ENCODE measurements around the gene OR2V2. TPM values are rescaled to one million over a fixed set of nuclear protein-coding genes. Genes with fewer than 3 reads are reported as not detected.
"Not testable (repeated sequence)": the region's sequence is repeated elsewhere in the genome, so short reads cannot be mapped to it uniquely, and the experiment has no call there.

OR2V2 gene
- total RNA-seq, 4 donors from 2014 or later = not detected

GRCh38 chr5:181112476-181112875, 34.9 kb upstream of the OR2V2 start:
- TF ChIP-seq EP300 (IDR thresholded peaks at IDR 0.05) (no peak), POLR2AphosphoS5 (IDR thresholded peaks at IDR 0.05) (no peak), POLR2A (IDR thresholded peaks at IDR 0.05) (no peak), CTCF (IDR thresholded peaks at IDR 0.05) (no peak)
- no peak for DNase-seq (ENCODE audit: low spot score in 2 of 2)
- H3K4me3 ChIP-seq = no peak overlapping the region
- H3K4me1 ChIP-seq = peaks cover 11% of the 10 kb centered on the region
- 42% methylated on average over 5 of the region's 5 CpGs for WGBS
- H3K27me3 ChIP-seq = peaks cover 100% of the 10 kb centered on the region
- H3K9me3 ChIP-seq = no peaks in the 10 kb centered on the region
- H3K36me3 ChIP-seq = no peaks in the 10 kb centered on the region
- no peak overlapping the region for H3K27ac ChIP-seq

GRCh38 chr5:181113572-181113971, 33.8 kb upstream of the OR2V2 start:
- H3K27ac ChIP-seq; H3K36me3 ChIP-seq; H3K9me3 ChIP-seq; DNase-seq (ENCODE audit: low spot score in 2 of 2); H3K4me3 ChIP-seq: not testable (repeated sequence)
- Histone ChIP-seq H3K4me1 (peaks cover 11% of the 10 kb centered on the region), H3K27me3 (peaks cover 100% of the 10 kb centered on the region)
- 91% methylated on average over 12 of the region's 13 CpGs for WGBS

GRCh38 chr5:181114284-181114843, 33.0 kb upstream of the OR2V2 start:
- H3K27me3 ChIP-seq = peaks cover 100% of the 10 kb centered on the region
- no peaks in the 10 kb centered on the region for H3K36me3 ChIP-seq
- peaks cover 11% of the 10 kb centered on the region for H3K4me1 ChIP-seq
- no peaks in the 10 kb centered on the region for H3K9me3 ChIP-seq
- WGBS = 29% methylated on average over 15 of the region's 33 CpGs
- peak in 1 of 2 donors; percentile 65 for DNase-seq (ENCODE audit: low spot score in 2 of 2)
- TF ChIP-seq POLR2A (IDR thresholded peaks at IDR 0.05) = no peak
- TF ChIP-seq POLR2AphosphoS5 (IDR thresholded peaks at IDR 0.05) = no peak
- TF ChIP-seq EP300 (IDR thresholded peaks at IDR 0.05) = no peak
- TF ChIP-seq CTCF (IDR thresholded peaks at IDR 0.05) = no peak
- no peak overlapping the region for H3K4me3 ChIP-seq
- H3K27ac ChIP-seq = no peak overlapping the region

GRCh38 chr5:181114844-181115778, 32.3 kb upstream of the OR2V2 start:
- Histone ChIP-seq H3K9me3 (no peaks in the 10 kb centered on the region), H3K4me3 (peak overlapping the region; percentile 1), H3K36me3 (no peaks in the 10 kb centered on the region), H3K27me3 (peaks cover 98% of the 10 kb centered on the region), H3K4me1 (peaks cover 11% of the 10 kb centered on the region), H3K27ac (no peak overlapping the region)
- WGBS = 2% methylated on average over 45 of the region's 47 CpGs
- peak in 1 of 2 donors; percentile 64 for DNase-seq (ENCODE audit: low spot score in 2 of 2)
- no peak for TF ChIP-seq CTCF (IDR thresholded peaks at IDR 0.05)
- TF ChIP-seq POLR2AphosphoS5 (IDR thresholded peaks at IDR 0.05) = no peak
- no peak for TF ChIP-seq POLR2A (IDR thresholded peaks at IDR 0.05)
- no peak for TF ChIP-seq EP300 (IDR thresholded peaks at IDR 0.05)

- Histone ChIP-seq H3K36me3 (no peaks in the 10 kb centered on the region), H3K27me3 (peaks cover 94% of the 10 kb centered on the region), H3K27ac (no peak overlapping the region), H3K4me1 (peaks cover 11% of the 10 kb centered on the region), H3K4me3 (no peak overlapping the region), H3K9me3 (no peaks in the 10 kb centered on the region)
- peak in 1 of 2 donors; percentile 45 for DNase-seq (ENCODE audit: low spot score in 2 of 2)
- TF ChIP-seq POLR2A (IDR thresholded peaks at IDR 0.05) (no peak), CTCF (IDR thresholded peaks at IDR 0.05) (no peak), EP300 (IDR thresholded peaks at IDR 0.05) (no peak), POLR2AphosphoS5 (IDR thresholded peaks at IDR 0.05) (no peak)
- WGBS = 79% methylated on average over 6 of the region's 6 CpGs
Measured at GRCh38 chr5:181118369-181118768, 29.0 kb upstream of the OR2V2 start.
